ENCODE results near the gene FLVCR1.
"Not testable (repeated sequence)": the region's sequence is repeated elsewhere in the genome, so short reads cannot be mapped to it uniquely, and the experiment has no call there.

Gene FLVCR1

DNA sequence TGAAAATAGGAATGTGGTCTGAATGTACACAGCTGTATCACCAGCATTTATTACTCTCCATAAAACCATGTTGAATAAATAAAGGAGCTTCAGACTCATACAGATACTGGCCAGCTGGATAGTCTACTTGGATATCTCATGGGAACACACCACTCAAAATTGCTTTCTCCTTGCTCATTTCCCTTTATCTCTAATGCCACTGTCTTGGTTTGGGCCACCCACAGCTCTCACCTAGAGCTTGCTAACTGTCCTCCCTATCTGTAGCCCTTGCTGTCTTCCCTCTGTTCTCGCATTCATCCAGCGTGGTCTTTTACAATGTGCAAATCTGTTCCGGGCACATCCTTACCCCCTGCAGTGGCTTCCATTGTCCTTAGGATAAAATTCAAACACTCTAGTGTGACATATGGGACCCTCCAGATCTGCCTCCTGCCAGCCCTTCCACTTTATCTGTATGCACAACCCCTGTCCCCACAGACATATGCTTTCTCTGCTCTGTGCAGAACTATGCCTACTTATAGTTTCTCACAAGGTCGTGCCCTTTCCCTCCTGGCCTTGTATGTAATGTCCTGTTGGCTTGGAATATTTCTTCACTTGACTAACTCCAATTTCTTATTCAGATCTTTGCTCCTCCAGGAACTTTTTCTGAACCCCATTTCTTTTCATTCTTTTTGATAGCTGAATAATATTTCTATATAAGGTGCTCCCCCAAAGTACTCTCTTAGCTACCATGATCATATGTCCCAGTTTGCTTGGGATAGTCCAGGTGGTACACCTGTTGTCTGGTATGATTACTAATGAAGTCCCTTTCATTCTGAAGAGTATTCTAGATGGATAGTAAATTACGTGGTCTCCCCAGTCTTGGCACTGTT lies 2.9 kb downstream of the FLVCR1 start:
- no peak for DNase-seq (ENCODE audit: low read depth)

- no peak for DNase-seq (ENCODE audit: low read depth)
These were observed 4.1 kb downstream of the FLVCR1 start for GRCh38 chr1:212862111-212862690.

DNA sequence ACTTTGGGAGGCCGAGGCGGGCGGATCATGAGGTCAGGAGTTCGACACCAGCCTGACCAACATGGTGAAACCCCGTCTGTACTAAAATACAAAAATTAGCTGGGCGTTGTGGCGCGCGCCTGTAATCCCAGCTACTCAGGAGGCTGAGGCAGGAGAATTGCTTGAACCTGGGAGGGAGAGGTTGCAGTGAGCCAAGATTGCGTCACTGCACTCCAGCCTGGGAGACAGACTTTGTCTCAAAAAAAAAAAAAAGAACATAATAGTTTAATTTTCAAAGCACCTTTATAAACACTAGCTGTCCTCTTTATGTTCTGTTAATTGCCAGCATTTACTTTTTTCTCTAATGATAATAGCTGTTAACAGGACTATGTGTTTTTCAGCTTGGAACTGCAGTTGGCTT lies 5.3 kb downstream of the FLVCR1 start:
- not testable (repeated sequence) for DNase-seq (ENCODE audit: low read depth)

- no peak for DNase-seq (ENCODE audit: low read depth)
These were observed 6.1 kb downstream of the FLVCR1 start for GRCh38 chr1:212864201-212864600.

DNA sequence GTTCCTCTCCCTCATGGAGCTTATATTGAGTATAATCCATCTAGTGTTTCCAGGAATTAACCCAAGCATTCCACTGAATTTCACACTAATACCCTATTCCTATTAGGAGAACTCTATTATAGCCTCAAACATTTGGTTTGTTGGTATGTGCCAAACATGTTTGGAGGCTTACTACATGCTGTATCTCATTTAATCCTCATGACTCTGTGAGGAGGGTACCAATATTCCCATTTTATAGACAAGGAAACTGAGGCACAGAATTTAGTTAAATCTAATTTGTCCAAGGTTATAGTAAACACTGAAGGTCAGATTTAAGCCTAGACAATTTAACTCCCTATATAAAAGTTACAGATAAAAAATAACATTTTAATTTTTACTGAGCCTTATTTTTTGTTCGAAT lies 9.1 kb downstream of the FLVCR1 start:
- no peak for DNase-seq (ENCODE audit: low read depth)

- DNase-seq (ENCODE audit: low read depth), result no peak
These were observed 13.9 kb downstream of the FLVCR1 start for GRCh38 chr1:212871976-212872375.

DNA sequence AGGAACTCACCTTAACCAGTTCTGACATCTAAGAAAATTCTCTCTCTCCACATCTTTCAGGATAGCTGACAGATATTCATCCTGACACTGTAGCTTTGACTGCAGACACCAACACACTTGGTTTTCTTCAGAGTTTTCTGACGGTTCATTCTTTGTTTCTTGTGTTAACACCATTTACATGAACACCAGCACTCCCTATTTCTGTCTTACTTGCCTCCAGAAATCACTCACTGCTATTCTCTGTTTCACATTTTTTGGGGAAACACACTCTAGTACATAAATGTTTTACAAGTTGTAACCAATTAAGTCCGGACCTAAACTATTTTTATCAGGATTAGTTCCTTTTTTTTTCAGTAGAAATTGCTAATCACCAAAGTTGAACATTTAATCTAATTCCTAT lies 15.4 kb downstream of the FLVCR1 start:
- DNase-seq (ENCODE audit: low read depth), result no peak

- DNase-seq (ENCODE audit: low read depth), result no peak
These were observed 20.3 kb downstream of the FLVCR1 start for GRCh38 chr1:212878418-212878817.

- DNase-seq (ENCODE audit: low read depth), result no peak
These were observed 22.0 kb downstream of the FLVCR1 start for GRCh38 chr1:212879947-212880690.

DNA sequence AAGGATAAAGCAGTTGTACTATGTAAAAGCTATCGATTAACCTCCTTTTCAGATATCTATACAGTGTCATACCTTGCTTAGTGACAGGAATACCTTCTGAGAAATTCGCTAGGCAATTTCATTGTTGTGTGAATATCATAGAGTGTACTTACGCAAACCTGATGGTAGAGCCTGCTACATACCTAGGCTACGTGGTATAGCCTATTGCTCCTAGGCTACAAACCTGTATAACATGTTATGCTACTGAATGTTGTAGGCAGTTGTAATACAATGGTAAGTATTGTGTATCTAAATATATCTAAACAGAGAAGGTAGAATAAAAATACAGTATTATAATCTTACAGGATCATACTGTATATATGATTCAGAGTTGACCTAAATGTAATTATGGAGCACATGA lies 26.5 kb downstream of the FLVCR1 start:
- no peak for DNase-seq (ENCODE audit: low read depth)

GRCh38 chr1:212892108-212892507 lies 34.0 kb downstream of the FLVCR1 start:
- no peak for DNase-seq (ENCODE audit: low read depth)

DNA sequence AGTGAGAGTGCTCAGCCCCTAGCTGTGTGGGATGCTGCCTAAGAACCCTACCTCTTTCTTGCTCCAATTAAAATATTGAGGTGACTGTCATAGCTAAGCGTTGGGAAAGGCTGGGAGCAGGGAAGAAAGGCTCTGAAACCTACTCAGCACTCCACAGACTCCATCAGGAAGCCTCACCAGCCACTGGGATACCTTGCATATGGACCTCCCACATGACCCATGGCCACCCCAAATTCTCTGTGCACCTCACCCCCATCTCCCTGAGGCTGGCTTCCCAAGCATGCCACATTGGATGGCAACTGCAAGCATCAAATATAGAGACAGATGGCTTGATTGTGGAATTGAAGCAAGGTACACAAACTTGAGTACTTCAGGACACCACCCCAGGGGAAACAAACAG lies 41.8 kb downstream of the FLVCR1 start:
- DNase-seq (ENCODE audit: low read depth), result no peak

- DNase-seq (ENCODE audit: low read depth), result no peak
These were observed 43.2 kb downstream of the FLVCR1 start for GRCh38 chr1:212901290-212901689.

DNA sequence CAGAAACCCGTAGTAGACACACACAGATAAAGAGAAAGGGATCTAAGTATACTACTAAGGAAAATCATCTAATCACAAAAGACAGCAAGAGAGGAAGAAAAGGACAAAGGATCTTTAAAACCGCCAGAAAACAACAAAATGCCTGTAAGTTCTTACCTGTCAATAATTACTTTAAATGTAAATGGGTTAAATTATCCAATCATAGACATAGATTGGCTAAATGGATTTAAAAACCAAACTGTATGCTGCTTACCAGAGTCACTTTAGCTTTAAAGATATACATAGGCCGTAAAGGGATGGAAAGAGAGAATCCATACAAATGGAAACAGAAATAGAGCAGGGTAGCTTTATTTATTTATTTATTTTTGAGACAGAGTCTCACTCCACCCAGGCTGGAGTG lies 44.0 kb downstream of the FLVCR1 start:
- DNase-seq (ENCODE audit: low read depth), result no peak

- DNase-seq (ENCODE audit: low read depth), result no peak
These were observed 45.6 kb downstream of the FLVCR1 start for GRCh38 chr1:212903664-212904063.

DNA sequence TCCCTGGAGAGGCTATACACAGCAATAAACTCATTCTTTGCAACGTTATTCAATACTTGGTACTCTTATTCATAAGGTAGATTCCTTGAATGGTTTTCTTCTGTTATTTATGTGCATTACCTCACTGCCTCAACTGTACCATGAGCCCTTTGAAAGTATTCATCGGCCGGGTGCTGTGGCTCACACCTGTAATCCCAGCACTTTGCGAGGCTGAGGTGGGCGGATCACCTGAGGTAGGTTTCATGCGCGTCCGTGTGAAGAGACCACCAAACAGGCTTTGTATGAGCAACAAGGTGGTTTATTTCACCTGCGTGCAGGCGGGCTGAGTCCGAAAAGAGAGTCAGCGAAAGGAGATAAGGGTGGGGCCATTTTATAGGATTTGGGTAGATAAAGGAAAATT lies 50.0 kb downstream of the FLVCR1 start:
- DNase-seq (ENCODE audit: low read depth), result not testable (repeated sequence)

- DNase-seq (ENCODE audit: low read depth), result no peak
These were observed 50.9 kb downstream of the FLVCR1 start for GRCh38 chr1:212908971-212909370.

- no peak for DNase-seq (ENCODE audit: low read depth)
These were observed 51.6 kb downstream of the FLVCR1 start for GRCh38 chr1:212909652-212910063.

DNA sequence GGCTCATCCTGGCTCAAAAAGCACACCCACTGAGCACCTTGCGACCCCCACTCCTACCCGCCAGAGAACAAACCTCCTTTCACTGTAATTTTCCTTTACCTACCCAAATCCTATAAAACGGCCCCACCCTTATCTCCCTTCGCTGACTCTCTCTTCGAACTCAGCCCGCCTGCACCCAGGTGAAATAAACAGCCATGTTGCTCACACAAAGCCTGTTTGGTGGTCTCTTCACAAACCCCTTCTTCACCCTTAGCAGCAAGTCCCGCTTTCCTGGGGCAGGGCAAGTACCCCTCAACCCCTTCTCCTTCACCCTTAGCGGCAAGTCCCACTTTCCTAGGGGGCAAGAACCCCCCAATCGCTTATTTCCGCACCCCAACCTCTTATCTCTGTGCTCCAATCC lies 52.1 kb downstream of the FLVCR1 start:
- DNase-seq (ENCODE audit: low read depth), result not testable (repeated sequence)

DNA sequence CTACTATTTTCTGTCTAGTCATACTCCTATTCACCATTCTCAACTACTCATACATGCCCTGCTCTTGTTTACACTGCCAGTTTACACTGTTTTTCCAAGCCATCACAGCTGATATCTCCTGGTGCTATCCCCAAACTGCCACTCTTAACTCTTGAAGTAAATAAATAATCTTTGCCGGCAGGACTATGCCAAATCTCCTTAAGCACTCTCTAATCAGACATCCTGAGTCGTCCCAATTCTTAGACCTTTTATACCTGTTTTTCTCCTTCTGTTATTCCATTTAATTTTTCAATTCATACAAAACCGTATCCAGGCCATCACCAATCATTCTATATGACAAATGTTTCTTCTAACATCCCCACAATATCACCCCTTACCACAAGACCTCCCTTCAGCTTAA lies 55.6 kb downstream of the FLVCR1 start:
- not testable (repeated sequence) for DNase-seq (ENCODE audit: low read depth)

GRCh38 chr1:212914110-212914509 lies 56.0 kb downstream of the FLVCR1 start:
- not testable (repeated sequence) for DNase-seq (ENCODE audit: low read depth)

- no peak for DNase-seq (ENCODE audit: low read depth)
These were observed 56.7 kb downstream of the FLVCR1 start for GRCh38 chr1:212914789-212915188.

All from fibroblast of the conjunctiva (primary cell).